NCI-H1694 treated with DMSO at 0.1 percent for 48 hours (cell line): Measurements from ENCODE around the gene TGFBR2.
"Not testable (repeated sequence)": the region's sequence is repeated elsewhere in the genome, so short reads cannot be mapped to it uniquely, and the experiment has no call there.

Source experiments
- DNase-seq: peaks from one replicate; lab custom pipeline; 2025; lab: John Stamatoyannopoulos, UW

TGFBR2 gene

DNA sequence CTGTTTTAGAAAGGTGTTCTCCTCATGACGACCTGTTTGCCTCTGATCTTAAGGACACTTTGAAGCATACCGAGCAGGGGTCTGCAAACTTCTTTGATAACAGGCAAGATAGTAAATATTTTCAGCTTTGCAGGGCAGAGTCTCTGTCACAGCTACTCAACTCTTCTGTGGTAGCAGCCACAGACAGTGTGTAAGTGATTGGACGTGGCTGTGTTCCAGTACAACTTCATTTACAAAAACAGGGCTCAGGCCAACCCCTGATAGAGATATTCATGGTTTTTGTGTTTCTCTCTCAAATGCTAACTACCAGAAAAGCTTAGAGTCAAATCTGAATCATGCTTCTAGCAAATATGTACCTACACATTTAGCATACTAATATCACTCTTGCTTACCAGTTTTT is 51.5 kb downstream of the TGFBR2 start:
- DNase-seq, result no peak

DNA sequence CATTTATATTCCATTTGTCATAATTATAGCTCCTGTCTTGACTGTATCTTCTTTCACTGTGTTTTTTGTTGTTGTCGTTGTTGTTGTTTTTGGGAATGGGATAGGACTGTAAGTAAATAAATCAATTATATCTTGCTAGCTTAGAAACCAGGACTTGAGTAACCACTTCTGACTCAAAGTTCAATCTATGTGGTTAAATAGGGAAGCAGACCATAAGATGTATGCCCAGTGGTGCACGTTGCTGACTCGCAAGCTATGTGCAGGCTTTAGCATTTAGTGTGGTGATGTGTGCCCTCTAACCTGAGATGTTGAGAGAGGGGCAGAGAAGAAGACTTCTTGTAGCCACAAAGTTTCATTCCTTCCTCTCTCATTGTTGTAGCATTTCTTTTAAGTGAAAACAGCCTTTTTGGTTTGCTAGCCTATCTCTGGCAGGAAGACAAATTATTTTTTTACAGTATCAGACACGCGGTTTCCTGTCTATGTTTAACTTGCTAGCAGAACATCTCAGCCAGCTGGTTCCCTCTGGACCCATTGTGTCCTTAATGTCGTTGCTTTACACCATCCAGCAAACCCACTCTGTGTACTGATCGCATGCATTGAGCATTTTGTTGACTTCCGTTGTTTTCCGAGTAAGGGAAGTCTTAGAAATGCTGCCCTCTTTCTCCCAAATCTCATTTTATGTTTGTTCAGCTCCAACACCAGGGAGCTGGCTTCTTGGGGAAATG is 52.1 kb downstream of the TGFBR2 start:
- DNase-seq, result no peak

DNA sequence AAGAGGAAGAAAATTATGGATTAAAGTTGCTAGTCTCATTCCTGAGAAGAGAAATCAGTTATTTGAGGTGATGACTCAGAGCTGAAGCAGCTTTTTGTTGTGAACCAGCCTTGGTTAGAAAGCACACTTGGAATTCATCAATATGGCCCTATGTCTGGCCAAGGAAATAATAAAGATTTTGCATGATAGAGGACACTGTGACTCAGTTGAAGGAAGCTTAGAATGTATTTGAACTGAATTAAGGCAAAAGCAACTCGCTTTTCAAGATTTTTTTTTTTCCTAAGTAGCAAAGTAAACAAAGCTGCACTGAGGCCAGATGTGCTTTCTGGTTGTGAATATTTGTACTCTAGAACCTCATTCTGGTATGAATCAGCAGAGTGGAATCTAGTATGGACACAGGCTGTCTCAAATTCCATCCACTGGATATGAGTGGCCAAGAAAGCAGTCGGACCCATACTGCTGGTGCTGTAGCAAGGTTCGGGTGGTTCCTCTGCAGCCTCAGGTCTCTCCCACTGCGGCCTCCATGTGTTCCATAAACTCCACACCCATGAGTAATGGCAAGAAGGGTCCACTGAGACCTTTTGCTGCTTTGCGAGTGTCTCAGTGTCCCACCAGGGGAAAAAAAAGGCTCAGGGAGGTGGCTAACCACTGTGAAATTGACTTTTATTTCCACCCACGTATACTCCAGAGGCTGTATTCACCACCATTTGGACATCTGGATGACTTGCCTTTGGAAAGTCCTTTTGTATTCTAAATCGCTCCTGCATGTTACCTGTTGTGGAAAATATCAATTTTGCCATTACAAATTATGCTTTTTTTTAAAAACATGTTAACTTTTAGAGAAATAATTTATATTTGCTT is 53.1 kb downstream of the TGFBR2 start:
- DNase-seq, result no peak

DNA sequence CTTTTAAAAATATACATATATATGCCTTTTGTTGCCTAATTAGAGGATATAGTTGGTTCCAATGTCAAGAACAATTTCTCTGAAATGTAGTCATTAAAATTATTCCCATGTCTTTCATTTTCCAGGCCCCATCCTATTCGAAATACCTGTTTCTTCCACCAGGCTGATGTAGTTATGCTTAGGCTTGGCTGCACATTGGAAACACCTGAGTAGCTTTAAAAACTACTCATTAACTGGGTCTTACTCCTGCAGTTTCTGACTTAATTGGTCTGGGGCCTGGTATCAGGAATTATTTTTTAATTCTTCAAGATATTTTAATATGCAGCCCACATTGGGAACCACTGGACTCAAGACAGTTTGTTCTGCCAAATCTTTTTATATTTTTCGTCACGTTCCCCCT is 53.7 kb downstream of the TGFBR2 start:
- no peak for DNase-seq

DNA sequence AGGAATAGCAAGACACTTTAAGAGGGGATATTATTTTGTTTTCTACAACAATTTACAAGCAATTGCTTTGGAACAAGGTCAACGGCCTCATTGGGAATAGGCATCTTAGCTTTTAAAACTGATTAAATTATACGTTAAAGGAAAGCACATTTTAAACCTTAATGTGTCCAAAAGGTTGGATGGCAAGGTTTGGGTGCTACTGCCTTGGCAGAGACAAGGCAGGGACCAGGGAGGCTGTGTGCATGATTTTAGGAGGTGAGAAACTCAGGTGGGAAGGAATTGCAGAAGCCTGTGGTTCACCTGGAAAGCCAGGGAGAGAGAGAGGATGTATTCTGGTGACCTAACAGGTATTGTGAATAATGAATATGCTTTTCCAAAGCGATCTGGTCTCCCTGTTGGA is 54.3 kb downstream of the TGFBR2 start:
- no peak for DNase-seq

DNA sequence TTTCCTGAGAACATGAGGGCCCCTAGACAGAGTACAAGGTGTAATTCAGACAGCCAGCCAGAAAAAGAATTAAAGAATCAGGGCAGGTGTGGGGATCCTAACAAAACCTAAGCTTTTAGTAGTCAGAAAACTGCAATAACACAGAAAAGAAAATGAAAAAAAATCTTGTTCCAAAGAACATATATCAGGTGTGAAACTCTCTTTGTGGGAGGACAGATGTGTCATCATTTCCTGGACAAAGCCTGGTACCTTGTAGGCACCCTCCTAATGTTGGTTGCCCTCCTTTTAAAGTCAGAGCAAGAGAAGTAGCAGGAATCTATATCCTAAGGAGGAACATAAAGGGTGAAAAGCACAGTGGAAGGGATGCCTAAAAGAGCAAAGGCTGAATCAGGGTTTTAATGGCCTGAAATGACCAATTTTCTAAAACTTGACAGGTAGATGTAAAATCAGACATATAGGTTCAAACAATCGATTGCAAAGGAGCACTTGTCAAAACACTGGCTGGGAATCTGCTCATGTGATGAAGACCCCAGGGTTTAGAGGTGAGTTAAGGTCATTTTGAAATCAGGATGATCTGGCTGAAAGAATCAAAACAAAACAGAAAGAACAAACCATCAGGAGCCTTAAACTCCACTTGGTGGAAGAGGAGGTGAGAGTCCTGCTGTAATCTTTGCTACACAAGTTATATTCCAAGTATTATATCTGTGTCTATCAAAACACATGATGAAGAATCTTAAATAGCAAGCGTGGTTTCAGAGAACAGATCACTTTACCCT is 54.9 kb downstream of the TGFBR2 start:
- no peak for DNase-seq

DNA sequence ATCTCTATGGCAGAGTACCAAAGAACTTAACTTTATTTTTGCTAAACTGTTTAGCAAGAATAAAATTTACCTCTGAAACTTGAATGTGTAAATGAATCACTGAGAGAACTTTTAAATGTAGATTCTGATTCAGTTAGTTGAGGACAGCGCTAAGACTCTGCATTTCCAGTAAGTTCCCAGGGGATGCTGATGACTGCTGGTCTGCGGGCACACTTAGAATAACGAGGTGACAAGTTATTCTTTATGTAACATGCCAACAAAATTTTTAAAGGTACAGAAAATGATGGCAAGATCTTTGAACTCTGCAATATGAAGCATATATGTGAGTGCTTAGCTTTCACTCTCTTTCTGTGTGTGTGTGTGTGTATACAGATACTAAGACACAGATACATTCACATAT is 56.4 kb downstream of the TGFBR2 start:
- no peak for DNase-seq

DNA sequence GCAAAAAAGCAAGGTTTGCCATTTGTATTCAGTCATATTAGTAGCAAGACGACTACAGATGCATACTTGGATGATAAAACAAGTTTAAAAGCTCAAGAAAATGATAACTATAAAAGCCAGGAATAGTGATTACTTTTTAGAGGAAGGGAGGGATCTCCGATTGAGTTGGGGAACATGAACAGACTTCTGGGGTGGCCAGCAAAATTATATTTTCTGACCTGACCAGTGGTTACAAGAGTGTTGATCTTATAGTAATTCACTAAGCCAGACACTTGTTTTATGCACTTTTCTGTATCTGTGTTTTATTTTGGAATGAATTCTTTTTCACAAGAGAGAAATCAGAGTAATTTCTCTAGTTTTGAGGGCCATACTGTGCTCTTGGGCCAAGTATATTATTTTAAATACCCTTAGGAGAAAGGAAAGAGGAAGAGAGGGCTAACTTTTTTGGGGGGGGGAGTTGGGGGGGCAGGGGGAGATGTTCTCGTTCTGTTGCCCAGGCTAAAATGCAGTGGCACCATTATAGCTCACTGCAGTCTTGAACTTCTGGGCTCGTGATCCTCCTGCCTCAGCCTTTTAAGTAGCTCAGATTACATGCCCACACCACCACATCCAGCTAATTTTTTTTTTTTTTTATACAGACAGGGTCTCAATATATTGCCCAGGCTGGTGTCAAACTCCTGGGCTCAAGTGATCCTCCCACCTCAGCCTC is 57.3 kb downstream of the TGFBR2 start:
- no peak for DNase-seq

DNA sequence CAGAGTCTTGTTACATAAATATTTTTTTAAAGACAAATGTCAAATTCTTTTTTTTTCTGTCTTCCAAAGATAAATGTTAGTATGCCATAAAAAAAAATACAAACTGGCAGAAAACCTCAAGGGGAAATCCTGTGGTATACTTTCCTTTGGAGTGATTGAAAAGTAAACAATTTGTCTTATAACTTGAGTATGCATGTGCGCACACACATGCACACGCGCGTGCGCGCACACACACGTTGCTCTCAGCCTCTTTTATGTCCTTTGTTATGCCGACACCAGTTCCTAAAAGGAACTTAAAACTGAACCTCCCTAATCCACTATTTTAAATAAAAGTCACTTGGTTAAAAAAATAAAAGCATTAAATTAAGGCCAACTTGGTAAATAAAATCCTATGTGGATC is 58.1 kb downstream of the TGFBR2 start:
- no peak for DNase-seq

DNA sequence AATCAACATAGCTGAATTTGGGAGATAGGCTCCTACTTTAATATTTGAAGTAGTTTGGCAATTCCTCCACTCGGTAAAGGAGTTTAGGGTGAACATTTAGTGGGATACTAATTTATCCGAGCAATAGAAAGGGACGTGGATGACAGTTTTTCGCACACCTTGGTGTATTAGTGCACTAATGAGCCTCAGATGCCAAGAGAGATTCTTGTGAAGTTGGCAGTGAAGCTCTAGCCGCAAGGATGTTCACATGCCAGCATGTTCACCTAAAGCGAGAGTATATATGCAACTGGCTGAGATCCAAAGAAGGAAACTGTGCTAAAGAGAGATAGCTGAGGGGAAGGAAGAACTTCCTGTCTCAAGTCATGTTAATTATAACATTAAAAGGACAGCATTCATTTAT is 58.5 kb downstream of the TGFBR2 start:
- DNase-seq, result no peak

DNA sequence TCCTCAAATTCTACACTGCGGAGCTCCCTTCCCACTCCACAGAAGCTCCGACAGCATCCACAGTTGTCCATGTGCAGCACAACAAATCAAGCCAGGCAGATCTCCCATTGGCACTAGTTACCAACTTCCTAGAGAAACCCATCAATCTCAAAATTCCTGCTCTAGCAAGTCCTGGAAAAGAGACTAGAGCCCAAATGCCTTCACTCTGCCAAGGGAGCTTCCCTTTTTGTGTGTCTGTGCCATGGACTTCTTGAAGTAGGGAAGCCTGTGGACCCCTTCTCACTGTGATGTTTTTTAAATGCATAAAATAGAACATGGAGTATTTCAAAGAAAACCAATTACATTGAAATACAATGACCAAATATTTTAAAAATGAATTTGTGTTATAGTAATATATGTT is 59.1 kb downstream of the TGFBR2 start:
- DNase-seq, result no peak

DNA sequence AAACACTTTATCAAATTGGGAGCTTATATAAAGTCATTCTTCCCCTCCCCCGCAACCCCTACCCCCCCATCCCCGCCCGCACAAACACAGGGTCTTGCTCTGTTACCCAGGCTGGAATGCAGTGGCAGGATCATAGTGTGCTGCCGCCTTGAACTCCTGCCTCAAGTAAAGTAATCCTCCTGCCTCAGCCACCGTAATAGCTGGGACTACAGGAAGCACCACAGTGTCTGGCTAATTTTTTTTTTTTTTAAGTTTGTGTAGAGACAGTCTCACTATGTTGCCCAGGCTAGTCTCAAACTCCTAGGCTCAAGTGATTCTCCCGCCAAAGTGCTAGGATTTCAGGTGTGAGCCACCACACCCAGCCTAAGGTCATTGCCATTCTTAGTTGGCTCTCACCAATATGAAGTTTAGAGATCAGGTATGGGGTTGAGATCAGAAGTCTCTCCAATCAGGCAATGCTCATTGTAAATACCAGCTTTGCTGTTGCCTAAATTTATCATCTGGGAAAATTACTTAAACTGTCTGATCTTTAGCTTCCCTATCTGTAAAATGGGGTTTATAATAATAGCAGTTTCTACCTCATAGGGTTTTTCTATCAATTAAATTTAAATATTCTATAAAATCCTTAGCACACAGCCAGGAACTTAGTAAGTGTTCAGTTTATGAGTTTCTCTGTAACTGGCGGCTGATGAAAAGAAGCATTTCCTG is 60.3 kb downstream of the TGFBR2 start:
- no peak for DNase-seq

DNA sequence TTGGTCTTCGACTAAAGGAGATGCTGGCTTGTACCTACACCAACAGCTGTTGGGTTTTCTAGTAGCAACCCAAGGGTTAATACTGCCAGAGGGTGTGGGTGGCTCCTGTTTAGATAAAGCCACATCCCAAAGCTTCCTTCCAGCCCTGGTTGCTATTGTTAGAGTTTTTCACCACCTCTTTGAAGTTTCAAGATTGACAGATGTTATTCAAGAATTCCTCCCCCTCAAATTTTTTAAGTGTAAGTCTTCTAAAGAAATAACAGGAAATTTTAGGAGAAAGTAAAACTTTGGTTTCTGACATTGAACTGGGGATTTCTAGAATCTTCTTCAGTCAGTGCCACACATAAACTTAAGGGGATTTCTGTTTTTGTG is 60.9 kb downstream of the TGFBR2 start:
- DNase-seq, result no peak

DNA sequence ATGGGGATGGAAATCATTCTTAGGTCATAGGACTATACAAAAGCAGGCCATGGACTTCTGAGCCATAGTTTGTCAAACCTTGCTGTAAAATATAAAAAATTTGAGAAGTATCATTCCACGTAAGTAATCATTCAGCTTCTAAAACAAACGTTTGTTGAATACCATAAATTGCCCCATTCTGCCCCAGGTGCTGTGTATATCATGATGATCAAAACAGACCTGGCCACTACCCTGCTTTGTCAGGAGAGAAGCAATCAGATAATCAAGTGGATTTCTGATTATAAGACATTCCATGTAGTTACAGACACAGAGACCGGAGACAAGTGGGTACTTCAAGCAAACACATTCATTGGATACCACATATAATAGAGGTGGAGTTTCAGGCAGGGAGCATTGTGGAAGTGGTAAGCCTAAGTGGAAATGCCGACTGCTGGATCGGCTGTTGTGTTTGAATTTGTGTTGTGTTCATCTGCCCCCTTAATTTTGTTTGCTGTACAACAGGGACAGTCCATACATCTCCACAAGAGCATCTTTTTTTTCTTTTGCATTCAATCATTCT is 61.7 kb downstream of the TGFBR2 start:
- DNase-seq, result no peak

DNA sequence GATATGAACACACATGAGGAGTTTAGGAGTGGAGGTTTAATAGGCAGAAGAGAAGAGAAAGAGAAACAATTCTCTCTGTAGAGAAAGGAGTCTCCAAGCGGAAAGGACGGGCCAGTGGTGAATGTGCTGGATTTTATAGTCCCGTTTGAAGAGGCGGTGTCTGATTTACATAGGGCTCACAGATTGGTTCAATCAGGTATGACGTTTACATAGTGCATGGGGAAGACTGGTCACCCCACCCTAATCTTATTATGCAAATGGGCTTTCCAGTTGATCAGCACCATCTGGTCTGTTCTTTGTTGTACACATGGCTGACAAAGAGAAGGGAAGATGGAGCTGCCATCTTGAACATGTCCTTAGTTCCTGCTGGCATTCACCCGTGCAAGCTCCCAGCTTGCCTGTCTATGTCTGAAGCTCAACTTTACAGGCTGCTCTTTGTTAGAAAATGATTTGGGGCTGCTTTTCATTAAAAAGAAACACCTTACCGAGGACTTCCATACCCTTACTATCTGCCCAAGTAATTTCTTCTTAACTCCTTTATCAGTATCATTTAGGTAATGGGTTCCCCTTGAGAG is 63.0 kb downstream of the TGFBR2 start:
- not testable (repeated sequence) for DNase-seq

DNA sequence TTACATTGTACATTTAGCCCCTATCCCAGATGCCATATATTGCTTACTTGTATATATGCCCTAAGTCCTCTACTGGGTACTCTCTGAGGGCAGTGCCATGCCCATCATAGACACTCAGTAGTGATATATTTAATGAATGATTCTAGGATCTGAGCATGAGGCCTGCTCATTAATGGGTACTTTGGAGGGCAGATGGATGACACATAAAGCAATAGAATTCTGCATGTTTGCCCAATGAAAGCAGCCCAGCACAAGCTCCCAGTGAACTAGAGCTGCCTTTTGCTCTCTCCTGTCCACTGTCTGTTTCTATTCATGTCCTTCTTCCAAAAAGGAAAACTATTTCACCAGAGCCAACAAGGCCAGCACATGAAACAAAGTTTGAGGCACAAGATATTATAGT is 63.9 kb downstream of the TGFBR2 start:
- DNase-seq, result no peak

DNA sequence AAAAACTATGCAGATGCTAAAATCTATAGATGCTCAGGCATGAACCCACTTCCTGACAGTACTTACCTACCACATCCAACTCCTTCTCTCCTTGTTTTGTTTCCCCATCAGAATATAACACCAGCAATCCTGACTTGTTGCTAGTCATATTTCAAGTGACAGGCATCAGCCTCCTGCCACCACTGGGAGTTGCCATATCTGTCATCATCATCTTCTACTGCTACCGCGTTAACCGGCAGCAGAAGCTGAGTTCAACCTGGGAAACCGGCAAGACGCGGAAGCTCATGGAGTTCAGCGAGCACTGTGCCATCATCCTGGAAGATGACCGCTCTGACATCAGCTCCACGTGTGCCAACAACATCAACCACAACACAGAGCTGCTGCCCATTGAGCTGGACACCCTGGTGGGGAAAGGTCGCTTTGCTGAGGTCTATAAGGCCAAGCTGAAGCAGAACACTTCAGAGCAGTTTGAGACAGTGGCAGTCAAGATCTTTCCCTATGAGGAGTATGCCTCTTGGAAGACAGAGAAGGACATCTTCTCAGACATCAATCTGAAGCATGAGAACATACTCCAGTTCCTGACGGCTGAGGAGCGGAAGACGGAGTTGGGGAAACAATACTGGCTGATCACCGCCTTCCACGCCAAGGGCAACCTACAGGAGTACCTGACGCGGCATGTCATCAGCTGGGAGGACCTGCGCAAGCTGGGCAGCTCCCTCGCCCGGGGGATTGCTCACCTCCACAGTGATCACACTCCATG is 65.3 kb downstream of the TGFBR2 start:
- no peak for DNase-seq

DNA sequence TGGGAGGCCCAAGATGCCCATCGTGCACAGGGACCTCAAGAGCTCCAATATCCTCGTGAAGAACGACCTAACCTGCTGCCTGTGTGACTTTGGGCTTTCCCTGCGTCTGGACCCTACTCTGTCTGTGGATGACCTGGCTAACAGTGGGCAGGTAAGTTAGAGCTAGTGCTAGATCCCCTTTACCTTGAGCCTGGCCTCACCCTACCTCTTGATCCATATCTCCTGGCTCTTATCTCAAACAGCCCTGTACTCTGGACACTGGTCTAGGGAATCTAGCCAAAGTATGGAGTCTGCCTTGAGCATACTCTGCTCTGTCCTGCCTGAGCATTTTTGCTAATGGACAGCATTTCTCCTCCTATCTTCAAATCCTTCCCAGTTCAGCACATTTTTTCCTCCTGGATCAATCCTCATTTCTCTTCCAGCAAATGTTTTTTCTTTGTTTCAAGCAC is 65.9 kb downstream of the TGFBR2 start:
- no peak for DNase-seq

DNA sequence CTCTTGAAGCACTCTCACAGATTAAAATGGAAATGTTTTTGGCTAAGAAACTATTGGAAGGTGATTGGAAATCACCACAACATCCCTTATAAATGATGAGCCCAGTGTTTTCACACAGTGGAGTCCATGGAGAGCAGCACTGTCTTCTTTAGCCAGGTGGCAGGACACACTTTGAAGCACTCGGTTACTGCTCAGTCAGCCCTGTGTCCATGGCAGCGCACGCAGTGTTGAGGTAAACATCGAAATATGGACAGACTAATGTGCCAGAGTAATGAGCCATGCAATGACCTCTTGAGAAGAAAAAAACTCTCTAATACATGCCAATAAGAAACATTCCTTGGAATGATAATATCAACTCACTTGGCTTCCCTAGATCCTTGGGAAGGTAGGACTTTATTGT is 66.6 kb downstream of the TGFBR2 start:
- no peak for DNase-seq
